Ishikawa (cell line): ENCODE data around the gene SNX13.

Source experiments
- CREB1 ChIP-seq: IDR thresholded peaks from 2 replicates; pipeline ENCODE4 v1.6.1; 2012; ENCODE audit warnings: low read depth
- RAD21 ChIP-seq: IDR thresholded peaks from 2 replicates; pipeline ENCODE4 v1.6.1; 2012; ENCODE audit warnings: low read depth
- TF ChIP-seq, protein P1 (sequence below): IDR thresholded peaks from 2 replicates; pipeline ENCODE4 v1.6.1; 2012
- TF ChIP-seq, protein P2 (sequence below): IDR thresholded peaks from 2 replicates; pipeline ENCODE4 v1.6.1; 2012

DNA sequence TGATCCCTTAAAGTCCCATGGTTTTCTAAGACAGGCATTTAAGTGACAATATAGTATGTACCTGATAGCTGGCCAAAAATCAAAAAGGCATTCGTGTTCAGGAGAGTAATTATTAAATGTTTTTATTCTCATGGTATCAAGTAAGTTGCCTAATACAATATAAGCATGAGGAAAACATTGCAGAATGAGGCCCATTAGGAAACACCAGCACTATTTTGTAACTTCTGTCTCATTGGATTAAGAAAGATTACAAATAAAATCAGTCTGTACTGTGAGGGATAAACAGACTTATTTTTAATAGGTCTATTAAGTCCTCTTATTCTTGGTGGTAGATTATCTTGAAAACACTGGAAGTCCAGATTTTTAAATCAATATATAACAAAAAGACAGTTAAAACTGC is 110.1 kb downstream of the SNX13 start:
- TF ChIP-seq CREB1 (no peak), RAD21 (no peak)
- TF ChIP-seq, protein P1, sequence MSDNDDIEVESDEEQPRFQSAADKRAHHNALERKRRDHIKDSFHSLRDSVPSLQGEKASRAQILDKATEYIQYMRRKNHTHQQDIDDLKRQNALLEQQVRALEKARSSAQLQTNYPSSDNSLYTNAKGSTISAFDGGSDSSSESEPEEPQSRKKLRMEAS = no peak
- TF ChIP-seq, protein P2, sequence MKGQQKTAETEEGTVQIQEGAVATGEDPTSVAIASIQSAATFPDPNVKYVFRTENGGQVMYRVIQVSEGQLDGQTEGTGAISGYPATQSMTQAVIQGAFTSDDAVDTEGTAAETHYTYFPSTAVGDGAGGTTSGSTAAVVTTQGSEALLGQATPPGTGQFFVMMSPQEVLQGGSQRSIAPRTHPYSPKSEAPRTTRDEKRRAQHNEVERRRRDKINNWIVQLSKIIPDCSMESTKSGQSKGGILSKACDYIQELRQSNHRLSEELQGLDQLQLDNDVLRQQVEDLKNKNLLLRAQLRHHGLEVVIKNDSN = no peak
